ENCODE data around the gene ACTN4.

The ACTN4 gene

GRCh38 chr19:38723606-38723965, 76.1 kb downstream of the ACTN4 start:
- no peak overlapping the region for H3K27ac ChIP-seq
- TF ChIP-seq ZFX (IDR thresholded peaks at IDR 0.05; ENCODE audit: borderline replicate concordance) (no peak), CTCF (IDR thresholded peaks at IDR 0.05) (no peak)

DNA sequence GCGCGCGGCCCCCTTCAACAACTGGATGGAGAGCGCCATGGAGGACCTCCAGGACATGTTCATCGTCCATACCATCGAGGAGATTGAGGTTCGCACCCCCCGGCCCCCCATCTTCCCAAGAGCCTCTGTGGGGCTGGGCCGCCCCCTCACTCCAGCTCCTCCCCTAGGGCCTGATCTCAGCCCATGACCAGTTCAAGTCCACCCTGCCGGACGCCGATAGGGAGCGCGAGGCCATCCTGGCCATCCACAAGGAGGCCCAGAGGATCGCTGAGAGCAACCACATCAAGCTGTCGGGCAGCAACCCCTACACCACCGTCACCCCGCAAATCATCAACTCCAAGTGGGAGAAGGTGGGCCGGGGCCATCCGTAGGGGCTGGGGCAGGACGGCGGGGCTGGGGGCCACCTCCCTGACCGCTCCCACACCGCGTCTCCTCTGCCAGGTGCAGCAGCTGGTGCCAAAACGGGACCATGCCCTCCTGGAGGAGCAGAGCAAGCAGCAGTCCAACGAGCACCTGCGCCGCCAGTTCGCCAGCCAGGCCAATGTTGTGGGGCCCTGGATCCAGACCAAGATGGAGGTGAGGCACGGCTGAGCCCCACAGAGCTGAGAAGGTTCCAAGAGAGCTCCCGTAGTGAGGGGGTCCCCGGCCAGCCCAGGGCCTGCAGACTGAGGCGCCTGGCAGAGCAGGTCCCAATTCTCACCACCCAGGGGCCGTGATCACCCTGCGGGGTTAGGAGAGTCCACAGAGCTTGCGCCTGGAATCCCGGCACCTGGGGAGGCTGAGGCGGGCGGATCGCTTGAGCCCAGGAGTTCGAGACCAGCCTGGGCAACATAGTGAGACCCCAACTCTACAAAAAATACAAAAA, 76.8 kb downstream of the ACTN4 start:
- TF ChIP-seq CTCF (IDR thresholded peaks at IDR 0.05) (no peak), ZFX (IDR thresholded peaks at IDR 0.05; ENCODE audit: borderline replicate concordance) (no peak)
- H3K27ac ChIP-seq, result no peak overlapping the region

DNA sequence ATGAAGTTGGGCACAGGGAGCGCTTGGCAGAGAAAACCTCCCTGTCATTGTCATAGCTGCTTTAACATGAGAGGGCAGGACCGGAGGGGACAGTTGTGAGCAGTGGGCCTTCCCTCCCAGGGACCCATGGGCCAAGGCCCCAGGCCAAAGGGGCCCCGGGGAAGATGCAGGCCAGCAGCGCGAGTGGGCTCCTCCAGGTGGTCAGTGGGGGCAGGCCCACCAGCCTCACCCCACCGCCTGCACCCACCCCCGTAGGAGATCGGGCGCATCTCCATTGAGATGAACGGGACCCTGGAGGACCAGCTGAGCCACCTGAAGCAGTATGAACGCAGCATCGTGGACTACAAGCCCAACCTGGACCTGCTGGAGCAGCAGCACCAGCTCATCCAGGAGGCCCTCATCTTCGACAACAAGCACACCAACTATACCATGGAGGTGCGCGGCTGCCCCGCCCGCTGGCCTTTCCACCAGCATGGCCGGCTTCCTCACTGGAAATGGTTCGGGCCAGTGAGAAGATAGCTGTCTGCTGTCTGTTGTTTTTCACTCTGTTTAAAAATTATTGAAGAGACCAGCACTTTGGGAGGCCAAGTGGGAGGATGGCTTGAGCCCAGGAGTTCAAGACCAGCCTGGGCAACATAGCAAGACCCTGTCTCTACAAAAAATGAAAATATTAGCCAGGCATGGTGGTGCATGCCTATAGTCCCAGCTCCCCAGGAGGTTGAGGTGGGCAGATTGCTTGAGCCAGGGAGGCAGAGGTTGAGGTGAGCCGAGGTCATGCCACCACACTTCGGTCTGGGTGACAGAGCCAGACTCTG, 78.2 kb downstream of the ACTN4 start:
- TF ChIP-seq CTCF (IDR thresholded peaks at IDR 0.05) (no peak), ZFX (IDR thresholded peaks at IDR 0.05; ENCODE audit: borderline replicate concordance) (no peak)
- peak overlapping the region; percentile 39 for H3K27ac ChIP-seq

DNA sequence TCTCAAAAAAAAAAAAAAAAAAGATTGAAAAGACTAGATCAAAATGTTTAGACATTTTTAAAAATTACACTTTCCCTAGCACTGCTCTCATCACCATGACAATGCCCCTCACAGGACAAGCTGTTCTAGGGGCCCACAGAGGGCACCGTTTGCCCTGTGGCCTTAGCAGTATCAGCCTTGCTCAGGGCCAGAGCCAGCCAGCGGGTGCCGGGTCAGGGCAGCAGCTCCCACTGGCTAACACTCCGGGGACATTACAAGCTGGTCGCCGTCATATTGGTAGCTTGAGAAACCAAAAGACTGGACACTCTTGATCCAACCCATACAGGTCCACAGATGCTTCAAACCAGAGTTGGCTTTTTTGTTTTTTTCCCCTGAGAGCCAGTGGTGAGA, 78.8 kb downstream of the ACTN4 start:
- TF ChIP-seq ZFX (IDR thresholded peaks at IDR 0.05; ENCODE audit: borderline replicate concordance), result no peak
- peak overlapping the region; percentile 39 for H3K27ac ChIP-seq

DNA sequence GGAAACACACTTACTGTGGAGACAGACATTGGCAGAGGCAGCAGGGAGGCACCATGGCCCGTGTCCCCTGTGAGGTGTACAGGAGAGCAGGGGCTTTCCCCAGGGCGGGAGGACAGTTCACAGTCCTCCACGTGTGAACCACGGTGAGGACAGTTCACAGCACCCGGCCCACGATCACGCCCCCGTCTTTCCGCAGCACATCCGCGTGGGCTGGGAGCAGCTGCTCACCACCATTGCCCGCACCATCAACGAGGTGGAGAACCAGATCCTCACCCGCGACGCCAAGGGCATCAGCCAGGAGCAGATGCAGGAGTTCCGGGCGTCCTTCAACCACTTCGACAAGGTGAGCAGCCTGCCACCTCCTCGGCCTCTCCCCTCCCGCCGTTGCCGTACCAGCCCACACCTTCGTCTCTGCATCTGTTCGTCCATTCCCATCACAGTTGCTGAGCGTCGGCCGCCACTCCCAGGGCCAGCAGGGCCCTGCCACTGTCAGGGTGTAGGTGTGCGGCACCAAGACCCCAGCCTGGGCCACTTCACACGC, 79.4 kb downstream of the ACTN4 start:
- H3K27ac ChIP-seq, result peak overlapping the region; percentile 39; the same call in 1 of the 2 replicates
- TF ChIP-seq CTCF (IDR thresholded peaks at IDR 0.05) (no peak), ZFX (IDR thresholded peaks at IDR 0.05; ENCODE audit: borderline replicate concordance) (no peak)

GRCh38 chr19:38727306-38727867, 79.9 kb downstream of the ACTN4 start:
- H3K27ac ChIP-seq, result peak overlapping the region; percentile 39
- TF ChIP-seq CTCF (IDR thresholded peaks at IDR 0.05), result no peak
- no peak for TF ChIP-seq ZFX (IDR thresholded peaks at IDR 0.05; ENCODE audit: borderline replicate concordance)

GRCh38 chr19:38727868-38728660, 80.6 kb downstream of the ACTN4 start:
- TF ChIP-seq ZFX (IDR thresholded peaks at IDR 0.05; ENCODE audit: borderline replicate concordance), result no peak
- no peak for TF ChIP-seq CTCF (IDR thresholded peaks at IDR 0.05)
- peak overlapping the region; percentile 39; the same call in 1 of the 2 replicates for H3K27ac ChIP-seq
